SK-N-SH treated with all-trans-retinoic acid at 6 μM for 48 hours (cell line): ENCODE results near the gene ANKIB1.
"Not testable (repeated sequence)": the region's sequence is repeated elsewhere in the genome, so short reads cannot be mapped to it uniquely, and the experiment has no call there.

Source experiments
- ATAC-seq: fragments of 200-7000 bp; cut with Tn5 transposase; 3 replicates; pipeline ENCODE4 v1.9.1; 2020; ENCODE audit warnings: mild to moderate bottlenecking, moderate library complexity
- BACH2 ChIP-seq: fragments of 250-450 bp; sonication (Bioruptor Pico); IDR thresholded peaks from 2 replicates; pipeline ENCODE4 v1.9.0; 2021; ENCODE audit warnings: mild to moderate bottlenecking, borderline replicate concordance
- CSDC2 ChIP-seq: fragments of 250-450 bp; sonication (Bioruptor Pico); IDR thresholded peaks from 2 replicates; pipeline ENCODE4 v1.5.0; 2020; ENCODE audit warnings: mild to moderate bottlenecking, moderate library complexity
- ESRRG ChIP-seq: fragments of 250-450 bp; sonication (Bioruptor Pico); IDR thresholded peaks from 2 replicates; pipeline ENCODE4 v1.6.1; 2021; ENCODE audit warnings: mild to moderate bottlenecking
- GLIS3 ChIP-seq: fragments of 250-450 bp; sonication (Bioruptor Pico); IDR thresholded peaks from 2 replicates; pipeline ENCODE4 v1.5.0; 2020; ENCODE audit warnings: mild to moderate bottlenecking, moderate library complexity
- PPARA ChIP-seq: fragments of 250-450 bp; sonication (Bioruptor Pico); IDR thresholded peaks from 2 replicates; pipeline ENCODE4 v1.5.0; 2020; ENCODE audit warnings: mild to moderate bottlenecking, borderline replicate concordance
- RARB ChIP-seq: fragments of 250-450 bp; sonication (Bioruptor Pico); IDR thresholded peaks from 2 replicates; pipeline ENCODE4 v1.8.0; 2021; ENCODE audit warnings: mild to moderate bottlenecking, moderate library complexity
- SNAI2 ChIP-seq: fragments of 250-450 bp; sonication (Bioruptor Pico); IDR thresholded peaks from 2 replicates; pipeline ENCODE4 v1.5.0; 2020; ENCODE audit warnings: mild to moderate bottlenecking, moderate library complexity
- TCF4 ChIP-seq: fragments of 250-450 bp; sonication (Bioruptor Pico); IDR thresholded peaks from 2 replicates; pipeline ENCODE4 v1.8.0; 2021; ENCODE audit warnings: mild to moderate bottlenecking, moderate library complexity, borderline replicate concordance
- TOX ChIP-seq: fragments of 250-450 bp; sonication (Bioruptor Pico); IDR thresholded peaks from 2 replicates; pipeline ENCODE4 v1.8.0; 2021; ENCODE audit warnings: mild to moderate bottlenecking, moderate library complexity, borderline replicate concordance
- TSHZ2 ChIP-seq: fragments of 250-450 bp; sonication (Bioruptor Pico); IDR thresholded peaks from 2 replicates; pipeline ENCODE4 v1.5.0; 2020; ENCODE audit warnings: mild to moderate bottlenecking, moderate library complexity
- ZC3H10 ChIP-seq: fragments of 250-450 bp; sonication (Bioruptor Pico); IDR thresholded peaks from 2 replicates; pipeline ENCODE4 v1.5.1; 2021; ENCODE audit warnings: mild to moderate bottlenecking, moderate library complexity
- ZFP30 ChIP-seq: fragments of 450-650 bp; formaldehyde crosslinking; IDR thresholded peaks from 2 replicates; pipeline ENCODE4 v1.5.0; 2022; ENCODE audit warnings: mild to moderate bottlenecking, moderate library complexity
- ZNF565 ChIP-seq: fragments of 450-650 bp; formaldehyde crosslinking; conservative IDR thresholded peaks from 2 replicates; pipeline ENCODE4 v1.5.0; 2020; ENCODE audit warnings: low read depth, mild to moderate bottlenecking, moderate library complexity
- ZNF70 ChIP-seq: fragments of 450-650 bp; formaldehyde crosslinking; IDR thresholded peaks from 2 replicates; pipeline ENCODE4 v1.5.0; 2020; ENCODE audit warnings: mild to moderate bottlenecking, moderate library complexity
- ZNF8 ChIP-seq: fragments of 450-650 bp; formaldehyde crosslinking; IDR thresholded peaks from 2 replicates; pipeline ENCODE4 v1.5.0; 2020; ENCODE audit warnings: mild to moderate bottlenecking, moderate library complexity
- TF ChIP-seq, protein P1 (sequence below): fragments of 250-450 bp; sonication (Bioruptor Pico); IDR thresholded peaks from 2 replicates; pipeline ENCODE4 v1.5.1; 2021; ENCODE audit warnings: mild to moderate bottlenecking, moderate library complexity
- TF ChIP-seq, protein P2 (sequence below): fragments of 250-450 bp; sonication (Bioruptor Pico); IDR thresholded peaks from 2 replicates; pipeline ENCODE4 v1.5.1; 2020; ENCODE audit warnings: low read depth, mild to moderate bottlenecking, moderate library complexity
- TF ChIP-seq, protein P3 (sequence below): fragments of 250-450 bp; sonication (Bioruptor Pico); IDR thresholded peaks from 2 replicates; pipeline ENCODE4 v1.8.0; 2021; ENCODE audit warnings: low read depth, mild to moderate bottlenecking, moderate library complexity, borderline replicate concordance
- TF ChIP-seq, protein P4 (sequence below): fragments of 250-450 bp; sonication (Bioruptor Pico); IDR thresholded peaks from 2 replicates; pipeline ENCODE4 v1.8.0; 2020; ENCODE audit warnings: mild to moderate bottlenecking, moderate library complexity, borderline replicate concordance

The ANKIB1 gene

DNA sequence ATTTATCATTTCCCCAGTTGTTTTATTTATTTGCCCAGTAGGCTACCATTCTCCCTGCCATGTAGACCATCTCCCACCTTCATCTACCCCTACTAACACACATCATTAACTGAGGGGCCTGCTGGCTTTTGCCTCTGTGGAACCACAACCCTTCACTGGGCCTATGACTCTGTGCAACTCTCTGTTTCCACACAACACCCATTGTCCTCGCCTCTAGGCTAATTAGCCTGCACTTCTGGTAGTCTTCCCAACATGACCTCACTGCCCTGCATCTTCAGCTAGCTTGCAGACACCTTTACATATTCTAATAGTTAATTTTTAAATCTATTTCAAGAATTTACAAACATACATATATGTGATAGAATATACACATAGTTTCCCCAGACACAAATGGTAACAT, 7.5 kb downstream of the ANKIB1 start:
- no peak for TF ChIP-seq SNAI2 (CRISPR knock-in tag)
- TF ChIP-seq TCF4 (CRISPR knock-in tag): no peak
- no peak for TF ChIP-seq RARB (CRISPR knock-in tag)
- TF ChIP-seq, protein P1, sequence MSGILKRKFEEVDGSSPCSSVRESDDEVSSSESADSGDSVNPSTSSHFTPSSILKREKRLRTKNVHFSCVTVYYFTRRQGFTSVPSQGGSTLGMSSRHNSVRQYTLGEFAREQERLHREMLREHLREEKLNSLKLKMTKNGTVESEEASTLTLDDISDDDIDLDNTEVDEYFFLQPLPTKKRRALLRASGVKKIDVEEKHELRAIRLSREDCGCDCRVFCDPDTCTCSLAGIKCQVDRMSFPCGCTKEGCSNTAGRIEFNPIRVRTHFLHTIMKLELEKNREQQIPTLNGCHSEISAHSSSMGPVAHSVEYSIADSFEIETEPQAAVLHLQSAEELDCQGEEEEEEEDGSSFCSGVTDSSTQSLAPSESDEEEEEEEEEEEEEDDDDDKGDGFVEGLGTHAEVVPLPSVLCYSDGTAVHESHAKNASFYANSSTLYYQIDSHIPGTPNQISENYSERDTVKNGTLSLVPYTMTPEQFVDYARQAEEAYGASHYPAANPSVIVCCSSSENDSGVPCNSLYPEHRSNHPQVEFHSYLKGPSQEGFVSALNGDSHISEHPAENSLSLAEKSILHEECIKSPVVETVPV (CRISPR knock-in tag): no peak
- TF ChIP-seq ZFP30 (CRISPR knock-in tag): no peak
- TF ChIP-seq, protein P2, sequence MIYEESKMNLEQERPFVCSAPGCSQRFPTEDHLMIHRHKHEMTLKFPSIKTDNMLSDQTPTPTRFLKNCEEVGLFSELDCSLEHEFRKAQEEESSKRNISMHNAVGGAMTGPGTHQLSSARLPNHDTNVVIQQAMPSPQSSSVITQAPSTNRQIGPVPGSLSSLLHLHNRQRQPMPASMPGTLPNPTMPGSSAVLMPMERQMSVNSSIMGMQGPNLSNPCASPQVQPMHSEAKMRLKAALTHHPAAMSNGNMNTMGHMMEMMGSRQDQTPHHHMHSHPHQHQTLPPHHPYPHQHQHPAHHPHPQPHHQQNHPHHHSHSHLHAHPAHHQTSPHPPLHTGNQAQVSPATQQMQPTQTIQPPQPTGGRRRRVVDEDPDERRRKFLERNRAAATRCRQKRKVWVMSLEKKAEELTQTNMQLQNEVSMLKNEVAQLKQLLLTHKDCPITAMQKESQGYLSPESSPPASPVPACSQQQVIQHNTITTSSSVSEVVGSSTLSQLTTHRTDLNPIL: no peak
- no peak for TF ChIP-seq GLIS3
- no peak for TF ChIP-seq ESRRG (CRISPR knock-in tag)
- ATAC-seq: no peak

DNA sequence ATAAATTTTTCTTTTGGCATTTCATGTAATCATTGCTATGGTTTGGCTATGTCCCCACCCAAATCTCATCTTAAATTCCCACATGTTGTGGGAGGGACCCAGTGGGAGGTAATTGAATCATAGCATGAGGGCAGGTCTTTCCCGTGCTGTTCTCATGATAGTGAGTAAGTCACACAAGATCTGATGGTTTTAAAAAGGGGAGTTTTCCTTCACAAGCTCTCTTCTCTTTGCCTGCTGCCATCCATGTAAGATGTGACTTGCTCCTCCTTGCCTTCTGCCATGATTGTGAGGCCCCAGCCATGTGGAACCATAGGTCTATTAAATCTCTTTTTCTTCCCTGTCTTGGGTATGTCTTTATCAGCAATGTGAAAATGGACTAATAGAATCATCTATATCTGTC, 9.0 kb downstream of the ANKIB1 start:
- not testable (repeated sequence) for ATAC-seq

GRCh38 chr7:92255308-92255707, 9.5 kb downstream of the ANKIB1 start:
- ATAC-seq: peak; percentile 66
- TF ChIP-seq ZNF565 (CRISPR knock-in tag): no peak
- no peak for TF ChIP-seq ZNF70 (CRISPR knock-in tag)
- TF ChIP-seq, protein P1 (CRISPR knock-in tag): no peak
- TF ChIP-seq ESRRG (CRISPR knock-in tag): no peak
- TF ChIP-seq TOX (CRISPR knock-in tag): no peak
- no peak for TF ChIP-seq ZNF8 (CRISPR knock-in tag)
- TF ChIP-seq CSDC2 (CRISPR knock-in tag): no peak
- TF ChIP-seq RARB (CRISPR knock-in tag): no peak
- TF ChIP-seq TSHZ2 (CRISPR knock-in tag): no peak
- no peak for TF ChIP-seq GLIS3
- TF ChIP-seq TCF4 (CRISPR knock-in tag): no peak
- no peak for TF ChIP-seq ZC3H10 (CRISPR knock-in tag)
- TF ChIP-seq BACH2: no peak

DNA sequence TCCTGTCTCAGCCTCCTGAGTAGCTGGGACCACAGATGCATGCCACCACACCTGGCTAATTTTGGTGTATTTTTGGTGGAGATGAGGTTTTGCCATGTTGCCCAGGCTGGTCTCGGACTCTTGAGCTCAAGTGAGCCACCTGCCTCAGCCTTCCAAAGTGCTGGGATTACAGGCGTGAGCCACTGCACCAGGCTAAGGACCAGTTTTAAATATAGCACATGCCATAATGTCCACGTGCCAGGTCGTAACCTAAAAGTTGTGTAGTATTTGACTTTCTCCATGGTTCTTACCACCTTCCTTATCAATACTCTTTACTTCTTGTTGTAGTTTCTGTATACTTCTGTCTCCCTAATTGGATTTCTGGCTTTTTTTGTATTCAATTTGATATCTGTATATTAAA, 13.3 kb downstream of the ANKIB1 start:
- TF ChIP-seq ZFP30 (CRISPR knock-in tag): no peak
- TF ChIP-seq GLIS3: no peak
- TF ChIP-seq ESRRG (CRISPR knock-in tag): no peak
- TF ChIP-seq ZNF70 (CRISPR knock-in tag): no peak
- TF ChIP-seq, protein P3, sequence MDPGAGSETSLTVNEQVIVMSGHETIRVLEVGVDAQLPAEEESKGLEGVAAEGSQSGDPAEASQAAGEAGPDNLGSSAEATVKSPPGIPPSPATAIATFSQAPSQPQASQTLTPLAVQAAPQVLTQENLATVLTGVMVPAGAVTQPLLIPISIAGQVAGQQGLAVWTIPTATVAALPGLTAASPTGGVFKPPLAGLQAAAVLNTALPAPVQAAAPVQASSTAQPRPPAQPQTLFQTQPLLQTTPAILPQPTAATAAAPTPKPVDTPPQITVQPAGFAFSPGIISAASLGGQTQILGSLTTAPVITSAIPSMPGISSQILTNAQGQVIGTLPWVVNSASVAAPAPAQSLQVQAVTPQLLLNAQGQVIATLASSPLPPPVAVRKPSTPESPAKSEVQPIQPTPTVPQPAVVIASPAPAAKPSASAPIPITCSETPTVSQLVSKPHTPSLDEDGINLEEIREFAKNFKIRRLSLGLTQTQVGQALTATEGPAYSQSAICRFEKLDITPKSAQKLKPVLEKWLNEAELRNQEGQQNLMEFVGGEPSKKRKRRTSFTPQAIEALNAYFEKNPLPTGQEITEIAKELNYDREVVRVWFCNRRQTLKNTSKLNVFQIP (CRISPR knock-in tag): no peak
- TF ChIP-seq BACH2: no peak
- no peak for TF ChIP-seq RARB (CRISPR knock-in tag)
- TF ChIP-seq, protein P2: no peak
- TF ChIP-seq PPARA (CRISPR knock-in tag): no peak
- TF ChIP-seq, protein P1 (CRISPR knock-in tag): no peak
- TF ChIP-seq TOX (CRISPR knock-in tag): no peak
- no peak for TF ChIP-seq CSDC2 (CRISPR knock-in tag)
- TF ChIP-seq, protein P4, sequence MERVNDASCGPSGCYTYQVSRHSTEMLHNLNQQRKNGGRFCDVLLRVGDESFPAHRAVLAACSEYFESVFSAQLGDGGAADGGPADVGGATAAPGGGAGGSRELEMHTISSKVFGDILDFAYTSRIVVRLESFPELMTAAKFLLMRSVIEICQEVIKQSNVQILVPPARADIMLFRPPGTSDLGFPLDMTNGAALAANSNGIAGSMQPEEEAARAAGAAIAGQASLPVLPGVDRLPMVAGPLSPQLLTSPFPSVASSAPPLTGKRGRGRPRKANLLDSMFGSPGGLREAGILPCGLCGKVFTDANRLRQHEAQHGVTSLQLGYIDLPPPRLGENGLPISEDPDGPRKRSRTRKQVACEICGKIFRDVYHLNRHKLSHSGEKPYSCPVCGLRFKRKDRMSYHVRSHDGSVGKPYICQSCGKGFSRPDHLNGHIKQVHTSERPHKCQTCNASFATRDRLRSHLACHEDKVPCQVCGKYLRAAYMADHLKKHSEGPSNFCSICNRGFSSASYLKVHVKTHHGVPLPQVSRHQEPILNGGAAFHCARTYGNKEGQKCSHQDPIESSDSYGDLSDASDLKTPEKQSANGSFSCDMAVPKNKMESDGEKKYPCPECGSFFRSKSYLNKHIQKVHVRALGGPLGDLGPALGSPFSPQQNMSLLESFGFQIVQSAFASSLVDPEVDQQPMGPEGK (CRISPR knock-in tag): no peak
- no peak for ATAC-seq
